Measurements from ENCODE around the gene ZNF677.
A peak's percentile ranks its signal among the peaks of the same experiment; 100 is the strongest.
"Not testable (repeated sequence)": the region's sequence is repeated elsewhere in the genome, so short reads cannot be mapped to it uniquely, and the experiment has no call there.

The ZNF677 gene

DNA sequence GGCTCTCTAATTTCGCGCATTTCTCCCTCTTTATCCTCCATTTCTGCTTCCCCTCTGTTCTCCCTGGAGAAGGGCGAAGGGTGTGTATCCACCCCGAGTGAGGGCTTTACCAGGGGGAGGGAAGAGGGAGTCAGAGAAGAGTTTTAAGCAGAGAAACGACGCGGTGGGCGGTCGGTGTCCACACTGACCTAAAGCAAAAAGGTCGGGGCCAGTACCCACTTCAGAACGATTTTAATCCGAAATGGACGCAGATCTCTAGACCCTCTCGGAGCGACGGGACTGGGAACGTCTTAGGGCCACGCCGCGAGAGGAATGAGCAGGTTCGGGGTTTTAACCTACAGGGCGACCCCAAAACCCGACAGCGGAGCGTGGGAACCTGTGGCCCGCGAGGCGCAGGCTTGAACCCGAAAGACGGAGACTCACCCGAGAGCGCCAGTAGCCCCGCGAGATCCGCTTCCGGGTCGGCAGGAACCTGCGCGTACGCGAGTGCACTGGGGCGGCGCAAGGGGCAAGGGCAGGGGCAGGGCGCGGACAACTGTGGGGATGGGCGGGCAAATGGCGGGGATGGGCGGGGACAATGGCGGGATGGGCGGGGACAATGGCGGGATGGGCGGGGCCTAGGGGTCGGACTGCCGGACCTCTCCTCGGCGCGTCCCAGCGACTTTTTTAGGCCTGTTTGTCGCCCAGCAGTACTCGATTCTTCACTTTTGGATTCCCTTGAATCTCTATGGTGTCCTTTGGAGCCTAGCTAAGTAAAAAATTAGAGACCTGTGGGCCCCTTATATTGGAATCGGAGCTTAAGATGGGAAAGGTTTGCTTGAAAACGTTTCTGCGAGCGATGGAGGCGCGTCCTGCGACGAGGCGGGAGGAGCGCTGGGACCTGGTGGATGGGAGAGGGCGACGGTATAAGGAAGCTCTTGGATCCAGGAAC is at the start of gene ZNF677:
Gene ZNF677, minus strand, starts transcription at position 463 of the 931 bp plus-strand sequence. CDS start 3,323 bp downstream, outside the sequence.
- DNase-seq (ENCODE audit: low spot score), result no peak
- no peak for FAIRE-seq

DNA sequence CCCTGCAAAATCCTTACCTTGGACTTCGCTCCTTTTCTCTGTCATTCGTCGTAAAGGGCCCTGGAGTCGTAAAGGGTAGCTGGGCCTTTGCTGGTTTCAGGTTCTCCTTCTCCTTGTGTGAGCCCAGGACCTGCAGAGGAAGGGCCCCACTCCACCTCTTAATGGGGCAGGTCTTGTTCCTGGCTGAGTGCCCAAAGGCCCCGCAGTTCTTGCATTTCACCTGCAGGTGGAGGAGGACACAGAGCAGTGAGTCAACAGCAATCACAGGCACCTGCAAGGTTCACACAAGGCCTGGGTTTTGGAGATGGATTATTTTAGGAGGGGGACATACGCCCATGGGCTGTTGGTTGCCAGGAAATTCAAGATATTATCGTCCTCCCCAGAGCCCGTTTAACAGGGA is 46.7 kb upstream of the ZNF677 start:
- FAIRE-seq; DNase-seq (ENCODE audit: low spot score): not testable (repeated sequence)

DNA sequence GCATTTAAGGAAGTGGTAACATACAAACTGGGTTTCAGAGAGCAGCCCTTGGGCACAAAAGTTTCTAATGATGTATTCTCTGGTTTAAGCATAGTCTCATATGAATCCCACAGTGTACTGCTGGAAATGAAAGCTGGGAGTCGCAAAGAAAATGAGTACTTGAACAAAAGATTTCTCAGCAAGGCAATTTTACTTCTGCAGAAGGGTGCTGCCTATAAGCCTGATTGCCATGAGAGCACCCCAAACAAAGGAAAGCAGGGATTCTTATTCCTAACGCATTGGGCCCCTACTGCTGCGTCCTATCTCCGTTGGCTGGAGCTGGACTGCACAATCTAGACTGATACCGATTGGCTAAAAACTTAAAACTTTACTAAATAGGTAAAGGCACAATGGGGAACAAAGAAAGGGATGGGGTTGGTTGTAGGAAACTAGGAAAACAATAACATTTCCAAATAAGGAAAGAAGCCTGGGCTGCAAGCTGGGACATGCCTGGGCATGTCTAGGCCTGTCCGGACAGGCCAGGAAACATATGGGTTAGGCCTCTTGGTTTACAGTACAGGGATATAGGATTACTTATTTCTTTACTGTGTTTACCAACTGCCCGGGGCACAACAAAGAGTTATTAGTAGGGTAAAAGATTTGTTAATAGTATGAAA is 40.2 kb upstream of the ZNF677 start:
- no peak for FAIRE-seq

DNA sequence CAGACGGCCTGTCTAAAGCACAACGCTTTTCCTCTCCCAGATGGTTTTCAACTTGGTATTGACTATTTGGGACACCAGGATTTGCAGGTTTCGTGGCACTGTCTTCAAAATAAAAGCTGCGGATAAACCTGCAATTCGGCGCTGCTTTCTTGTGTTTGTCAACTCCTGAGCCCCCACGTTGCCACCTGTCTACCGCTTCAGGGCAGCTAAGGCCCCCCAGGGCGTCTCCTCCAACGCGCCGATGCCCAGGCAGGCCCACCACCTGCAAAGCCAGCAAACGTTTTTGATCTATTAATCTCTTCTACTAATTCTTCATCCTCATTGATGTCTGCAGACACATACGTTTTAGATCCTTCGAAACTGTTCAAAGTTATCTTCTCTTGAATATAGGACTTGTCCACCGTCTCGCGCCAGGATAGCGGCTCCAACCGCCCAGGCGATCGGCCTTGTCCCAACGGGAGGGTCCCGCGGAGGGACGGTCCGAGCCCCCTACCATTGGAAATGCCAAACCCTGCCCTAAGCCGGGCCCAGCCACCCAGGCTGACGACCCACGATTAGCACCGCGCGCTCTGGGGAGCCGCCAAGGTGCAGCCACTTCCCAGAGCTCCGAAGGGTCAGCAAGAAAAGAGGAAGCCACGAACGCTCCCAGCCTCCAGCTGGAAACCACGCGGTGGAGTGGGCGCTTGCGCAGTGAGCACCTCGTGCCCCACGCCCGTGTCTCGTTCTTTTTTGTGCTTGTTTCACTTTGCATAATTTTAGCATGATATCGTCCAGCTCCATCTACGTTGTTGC is 36.3 kb upstream of the ZNF677 start:
- FAIRE-seq (no peak), DNase-seq (ENCODE audit: low spot score) (no peak)

More for the DNA sequence above, 40.2 kb upstream of the ZNF677 start:
- DNase-seq (ENCODE audit: low spot score), result no peak

DNA sequence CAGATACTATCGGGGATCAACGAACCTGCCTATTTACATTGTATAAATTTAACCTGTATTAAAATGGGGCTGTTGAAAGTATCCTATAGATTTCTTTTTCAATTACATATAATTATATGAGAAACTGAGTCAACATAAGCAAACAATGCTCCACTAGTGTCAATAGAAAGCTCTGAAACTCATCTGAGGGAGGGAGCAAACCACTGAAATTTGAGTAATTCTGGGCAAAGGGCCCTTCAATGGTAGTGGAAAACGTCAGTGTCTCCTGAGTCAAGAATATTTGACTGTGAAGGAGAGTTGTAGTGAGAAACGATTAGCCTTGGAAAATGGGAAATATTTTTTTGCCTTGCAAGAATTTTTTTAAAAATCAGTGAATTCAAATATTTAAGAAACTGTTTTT is 30.4 kb upstream of the ZNF677 start:
- FAIRE-seq (no peak), DNase-seq (ENCODE audit: low spot score) (no peak)

DNA sequence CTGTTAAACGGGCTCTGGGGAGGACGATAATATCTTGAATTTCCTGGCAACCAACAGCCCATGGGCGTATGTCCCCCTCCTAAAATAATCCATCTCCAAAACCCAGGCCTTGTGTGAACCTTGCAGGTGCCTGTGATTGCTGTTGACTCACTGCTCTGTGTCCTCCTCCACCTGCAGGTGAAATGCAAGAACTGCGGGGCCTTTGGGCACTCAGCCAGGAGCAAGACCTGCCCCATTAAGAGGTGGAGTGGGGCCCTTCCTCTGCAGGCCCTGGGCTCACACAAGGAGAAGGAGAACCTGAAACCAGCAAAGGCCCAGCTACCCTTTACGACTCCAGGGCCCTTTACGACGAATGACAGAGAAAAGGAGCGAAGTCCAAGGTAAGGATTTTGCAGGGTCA is 27.3 kb upstream of the ZNF677 start:
- not testable (repeated sequence) for FAIRE-seq; DNase-seq (ENCODE audit: low spot score)

DNA sequence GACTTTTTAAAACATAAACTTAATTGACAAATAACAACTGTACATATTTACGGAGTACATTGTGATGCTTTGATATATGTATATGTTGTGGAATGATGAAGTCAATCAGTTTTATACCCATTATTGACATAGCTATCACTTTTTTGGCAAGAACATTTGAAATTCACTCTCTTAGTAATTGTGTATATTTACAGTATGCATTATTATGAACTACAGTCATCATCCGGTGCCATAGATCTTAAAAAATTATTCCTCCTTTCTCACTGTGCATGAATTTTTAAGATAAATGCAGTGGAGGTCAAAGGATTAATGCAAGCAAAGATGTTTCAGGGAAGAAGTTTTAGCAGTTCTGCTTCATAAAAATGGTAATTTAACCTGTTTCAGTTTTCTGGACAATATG is 20.8 kb upstream of the ZNF677 start:
- no peak for DNase-seq (ENCODE audit: low spot score)
- no peak for FAIRE-seq

DNA sequence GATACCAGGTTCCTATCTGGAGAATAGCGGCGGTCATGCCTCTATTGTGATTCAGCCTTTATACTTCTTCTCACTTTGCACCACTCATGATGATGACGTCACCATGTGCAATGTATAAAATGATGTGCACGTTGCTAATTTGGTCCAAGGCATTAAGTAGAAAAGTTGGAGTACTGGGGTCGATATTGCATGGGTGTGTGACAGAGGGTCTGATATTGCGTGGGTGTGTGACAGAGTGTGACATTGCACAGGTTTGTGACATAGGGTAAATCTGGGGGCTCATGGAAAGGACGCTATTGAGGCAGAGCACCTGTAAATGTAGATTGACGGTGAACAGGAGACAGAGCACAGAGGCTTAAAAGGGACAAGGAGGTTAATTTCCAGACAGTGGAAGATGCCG is 17.4 kb upstream of the ZNF677 start:
- FAIRE-seq (no peak), DNase-seq (ENCODE audit: low spot score) (no peak)

DNA sequence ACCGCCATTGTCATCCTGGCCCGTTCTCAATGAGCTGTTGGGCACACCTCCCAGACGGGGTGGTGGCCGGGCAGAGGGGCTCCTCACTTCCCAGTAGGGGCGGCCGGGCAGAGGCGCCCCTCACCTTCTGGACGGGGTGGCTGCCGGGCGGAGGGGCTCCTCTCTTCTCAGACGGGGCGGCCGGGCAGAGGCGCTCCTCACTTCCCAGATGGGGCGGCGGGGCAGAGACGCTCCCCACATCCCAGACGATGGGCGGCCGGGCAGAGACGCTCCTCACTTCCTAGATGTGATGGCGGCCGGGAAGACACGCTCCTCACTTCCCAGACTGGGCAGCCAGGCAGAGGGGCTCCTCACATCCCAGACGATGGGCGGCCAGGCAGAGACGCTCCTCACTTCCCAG is 15.2 kb upstream of the ZNF677 start:
- not testable (repeated sequence) for DNase-seq (ENCODE audit: low spot score); FAIRE-seq

DNA sequence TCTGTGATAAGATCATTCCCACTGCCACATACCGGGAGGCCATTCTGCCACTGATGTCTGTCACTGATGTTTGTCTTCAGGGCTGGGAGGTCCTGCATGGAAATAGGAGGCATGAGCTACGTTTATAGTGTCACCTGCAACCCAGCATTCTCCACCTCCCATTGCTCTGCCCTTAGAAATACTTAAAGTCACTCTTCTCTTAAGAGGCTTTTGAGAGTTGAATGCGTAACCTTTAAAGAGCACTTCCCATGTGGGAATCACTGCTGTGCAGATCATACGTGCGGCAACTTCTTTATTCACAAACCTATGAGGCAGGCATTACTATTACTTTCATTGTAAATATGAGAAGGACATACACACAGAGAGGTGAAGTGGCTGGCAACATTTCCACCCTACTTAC is 12.9 kb upstream of the ZNF677 start, which contains the start of gene VN1R4:
Gene VN1R4, minus strand, starts transcription at position 101 of the 400 bp plus-strand sequence. Its CDS starts 58 bp downstream, at position 43.
- not testable (repeated sequence) for FAIRE-seq; DNase-seq (ENCODE audit: low spot score)

DNA sequence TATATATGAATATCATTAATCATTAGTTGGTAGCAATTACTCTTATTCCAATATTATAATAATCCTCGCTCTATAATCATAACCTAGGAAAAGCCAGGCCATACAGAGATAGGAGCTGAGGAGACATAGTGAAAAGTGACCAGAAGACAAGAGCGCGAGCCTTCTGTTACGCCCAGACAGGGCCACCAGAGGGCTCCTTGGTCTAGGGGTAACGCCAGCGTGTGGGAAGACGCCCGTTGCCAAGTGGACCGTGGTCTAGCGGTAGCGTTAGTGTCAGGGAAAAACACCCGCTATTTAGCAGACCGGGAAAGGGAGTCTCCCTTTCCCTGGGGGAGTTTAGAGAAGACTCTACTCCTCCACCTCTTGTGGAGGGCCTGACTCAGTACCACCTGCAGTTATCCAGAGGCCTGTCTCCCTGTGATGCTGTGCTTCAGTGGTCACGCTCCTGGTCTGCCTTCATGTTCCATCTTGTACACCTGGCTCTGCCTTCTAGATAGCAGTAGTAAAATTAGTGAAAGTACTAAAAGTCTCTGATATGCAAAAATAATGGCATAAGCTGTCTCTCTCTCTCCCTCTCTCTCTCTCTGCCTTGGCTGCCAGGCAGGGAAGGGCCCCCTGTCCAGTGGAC is 3.2 kb upstream of the ZNF677 start, which contains the start of gene VN1R2:
Gene VN1R2, plus strand, starts transcription at position 578 of the 628 bp plus-strand sequence. CDS start 84 bp downstream, outside the sequence.
- not testable (repeated sequence) for FAIRE-seq; DNase-seq (ENCODE audit: low spot score)

DNA sequence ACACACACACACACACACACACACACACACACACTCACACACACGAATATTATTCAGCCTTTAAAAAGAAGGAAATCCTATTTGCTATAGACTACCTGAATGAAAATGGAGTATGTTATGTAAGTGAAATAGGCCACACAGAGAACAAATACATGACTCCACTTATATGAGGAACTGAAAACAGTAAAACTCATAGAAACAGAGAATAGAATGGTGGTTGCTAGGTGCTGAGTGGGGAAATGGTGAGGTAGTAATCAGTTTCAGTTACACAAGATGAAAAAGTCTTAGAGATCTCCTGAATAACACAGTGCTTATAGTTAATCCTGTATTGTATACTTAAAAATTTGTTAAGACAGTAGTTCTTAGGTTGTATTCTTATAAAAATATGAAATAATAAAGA is 8.2 kb downstream of the ZNF677 start:
- no peak for FAIRE-seq

DNA sequence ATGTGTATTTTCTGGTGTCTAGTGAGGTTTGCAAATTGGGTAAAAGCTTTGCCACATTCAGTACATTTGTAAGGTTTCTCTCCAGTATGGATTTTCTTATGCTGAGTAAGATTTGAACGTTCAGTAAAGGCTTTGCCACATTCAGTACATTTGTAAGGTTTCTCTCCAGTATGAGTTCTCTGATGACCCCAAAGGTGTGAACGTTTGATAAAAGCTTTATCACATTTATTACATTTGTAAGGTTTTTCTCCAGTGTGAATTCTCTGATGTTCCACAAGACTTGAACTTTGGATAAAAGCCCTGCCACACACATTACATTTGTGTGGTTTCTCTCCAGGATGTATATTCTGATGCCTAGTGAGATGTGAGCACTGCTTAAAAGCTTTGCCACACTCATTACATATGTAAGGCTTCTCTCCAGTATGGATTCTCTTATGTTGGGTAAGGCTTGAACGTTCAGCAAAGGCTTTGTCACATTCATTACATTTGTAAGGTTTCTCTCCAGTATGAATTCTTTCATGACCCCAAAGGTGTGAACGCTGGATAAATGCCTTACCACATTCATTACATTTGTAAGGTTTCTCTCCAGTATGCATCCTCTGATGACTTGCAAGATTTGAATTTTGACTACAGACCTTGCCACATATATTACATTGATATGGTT is 17.4 kb downstream of the ZNF677 start:
- no peak for FAIRE-seq
- DNase-seq (ENCODE audit: low spot score), result no peak

More for the DNA sequence above, 8.2 kb downstream of the ZNF677 start:
- DNase-seq (ENCODE audit: low spot score), result no peak

DNA sequence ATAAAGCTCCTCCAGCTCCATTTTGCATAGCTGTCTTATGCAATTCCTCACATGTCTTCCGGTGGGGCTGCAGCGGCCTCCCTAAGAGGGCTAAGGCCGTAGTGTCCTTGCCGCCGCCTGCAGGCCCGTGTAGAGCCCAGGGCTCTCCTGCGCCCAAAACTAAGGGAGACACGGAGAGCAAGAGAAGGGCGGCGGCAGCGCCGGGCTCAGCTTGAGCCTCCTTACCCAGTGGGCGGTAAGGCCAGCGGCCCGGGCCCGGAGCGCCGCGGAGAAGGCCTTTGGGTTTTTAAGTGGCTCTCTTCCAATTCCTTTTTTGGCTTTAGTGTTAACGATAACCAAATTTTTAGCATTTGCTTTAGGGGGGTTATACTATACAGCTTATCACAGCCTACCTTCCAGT is 30.1 kb downstream of the ZNF677 start:
- FAIRE-seq, result no peak
- no peak for DNase-seq (ENCODE audit: low spot score)

DNA sequence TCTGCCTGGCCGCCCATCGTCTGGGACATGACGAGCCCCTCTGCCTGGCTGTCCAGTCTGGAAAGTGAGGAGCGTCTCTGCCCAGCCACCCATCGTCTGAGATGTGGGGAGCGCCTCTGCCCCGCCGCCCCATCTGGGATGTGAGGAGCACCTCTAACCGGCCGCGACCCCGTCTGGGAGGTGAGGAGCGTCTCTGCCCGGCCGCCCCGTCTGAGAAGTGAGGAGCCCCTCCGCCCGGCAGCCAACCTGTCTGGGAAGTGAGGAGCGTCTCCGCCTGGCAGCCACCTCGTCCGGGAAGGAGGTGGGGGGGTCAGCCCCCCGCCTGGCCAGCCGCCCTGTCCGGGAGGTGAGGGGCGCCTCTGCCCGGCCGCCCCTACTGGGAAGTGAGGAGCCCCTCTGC is 32.0 kb downstream of the ZNF677 start:
- FAIRE-seq; DNase-seq (ENCODE audit: low spot score): not testable (repeated sequence)

DNA sequence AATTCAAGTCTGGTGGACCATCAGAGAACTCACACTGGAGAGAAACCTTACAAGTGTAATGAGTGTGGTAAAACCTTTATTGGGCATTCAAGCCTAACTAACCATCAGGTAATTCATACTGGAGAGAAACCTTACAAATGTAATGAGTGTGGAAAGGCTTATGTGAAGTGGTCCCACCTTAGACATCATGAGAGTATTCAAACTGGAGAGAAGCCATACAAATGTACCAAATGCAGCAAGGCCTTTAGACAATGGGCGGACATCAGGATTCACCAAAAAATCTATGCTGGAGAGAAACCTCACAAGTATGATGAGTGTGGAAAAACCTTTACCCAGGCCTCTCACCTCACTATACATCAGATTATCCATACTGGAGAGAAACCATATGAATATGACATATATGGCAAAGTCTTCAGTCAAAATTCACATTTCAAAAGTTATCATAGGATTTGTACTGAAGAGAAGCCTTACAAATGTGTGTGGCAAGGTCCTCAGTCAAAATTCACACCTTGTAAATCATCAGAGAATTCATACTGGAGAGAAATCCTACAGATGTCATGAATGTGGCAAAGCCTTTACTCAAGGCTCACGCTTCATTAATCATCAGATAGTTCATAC is 41.9 kb downstream of the ZNF677 start:
- DNase-seq (ENCODE audit: low spot score) (no peak), FAIRE-seq (no peak)

DNA sequence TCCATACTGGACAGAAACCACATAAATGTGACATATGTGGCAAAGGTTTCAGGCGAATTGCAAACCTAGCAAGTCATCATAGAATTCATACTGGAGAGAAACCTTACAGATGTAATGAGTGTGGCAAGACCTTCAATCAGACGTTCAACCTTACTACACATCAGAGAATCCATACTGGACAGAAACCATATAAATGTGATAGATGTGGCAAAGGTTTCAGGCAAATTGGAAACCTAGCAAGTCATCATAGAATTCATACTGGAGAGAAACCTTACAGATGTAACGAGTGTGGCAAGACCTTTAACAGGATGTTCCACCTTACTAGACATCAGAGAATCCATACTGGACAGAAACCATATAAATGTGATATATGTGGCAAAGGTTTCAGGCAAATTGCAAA is 43.1 kb downstream of the ZNF677 start:
- DNase-seq (ENCODE audit: low spot score); FAIRE-seq: not testable (repeated sequence)

DNA sequence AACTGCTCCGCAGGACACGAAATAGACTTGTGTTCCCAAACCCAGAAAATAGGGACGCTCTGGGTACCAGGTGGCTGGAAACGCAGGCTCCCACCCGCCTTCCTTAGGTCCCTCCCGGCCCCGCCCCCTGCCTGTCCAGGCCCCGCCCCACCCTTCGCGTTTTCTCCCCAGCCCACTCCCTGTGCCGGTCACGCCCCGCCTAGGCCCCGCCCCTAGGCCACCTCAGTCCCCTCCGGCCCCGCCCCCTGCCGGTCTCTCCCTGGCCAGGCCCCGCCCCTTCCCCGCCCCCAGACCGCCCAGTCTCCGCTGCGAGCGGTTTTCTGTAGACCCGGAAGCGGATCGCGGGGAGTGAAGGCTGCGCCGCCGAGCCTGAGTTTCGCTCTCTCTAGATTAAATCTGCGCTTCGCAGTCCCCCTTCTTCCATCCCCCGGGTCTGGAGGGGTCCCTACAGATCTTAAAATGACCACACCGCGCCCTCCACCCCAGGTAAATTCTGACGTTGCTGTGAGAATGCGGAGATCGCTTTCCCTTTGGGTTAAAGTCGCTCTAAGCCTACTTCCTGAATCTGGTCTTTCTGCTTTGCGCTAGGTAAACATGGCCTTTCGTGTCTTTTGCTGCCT is 57.8 kb downstream of the ZNF677 start:
- DNase-seq (ENCODE audit: low spot score) (no peak), FAIRE-seq (no peak)

DNA sequence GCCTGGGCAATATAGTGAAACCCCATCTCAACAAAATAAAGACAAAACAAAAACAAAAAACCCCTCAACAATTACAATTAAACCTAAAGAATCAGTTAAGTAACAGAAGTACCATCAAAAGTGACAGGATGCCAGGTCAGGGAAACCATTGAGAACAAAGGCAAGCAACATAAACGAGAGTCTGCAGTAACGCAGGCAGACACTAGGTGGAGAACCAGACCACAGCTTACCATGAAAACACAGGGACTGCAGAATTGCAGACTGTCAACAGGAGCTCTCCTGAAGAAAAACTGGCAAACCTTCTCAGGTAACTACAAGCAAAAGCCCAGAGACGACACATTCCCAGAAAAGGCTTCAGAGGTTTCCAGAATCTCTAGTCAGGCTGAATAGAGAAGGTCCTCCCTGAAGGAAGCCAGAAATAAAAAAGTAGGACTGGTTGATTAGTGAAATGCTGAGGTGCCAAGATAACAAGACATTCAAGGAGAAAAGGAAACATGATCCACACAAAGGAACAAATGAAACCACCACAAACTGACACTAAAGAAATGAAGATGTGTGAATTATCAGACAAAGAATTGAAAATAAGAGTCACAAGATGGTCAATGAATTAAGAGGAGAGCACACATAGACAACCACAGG is 59.3 kb downstream of the ZNF677 start:
- DNase-seq (ENCODE audit: low spot score) (peak; percentile 57), FAIRE-seq (peak; percentile 7)
